ENCODE results near the gene BMX.

DNA sequence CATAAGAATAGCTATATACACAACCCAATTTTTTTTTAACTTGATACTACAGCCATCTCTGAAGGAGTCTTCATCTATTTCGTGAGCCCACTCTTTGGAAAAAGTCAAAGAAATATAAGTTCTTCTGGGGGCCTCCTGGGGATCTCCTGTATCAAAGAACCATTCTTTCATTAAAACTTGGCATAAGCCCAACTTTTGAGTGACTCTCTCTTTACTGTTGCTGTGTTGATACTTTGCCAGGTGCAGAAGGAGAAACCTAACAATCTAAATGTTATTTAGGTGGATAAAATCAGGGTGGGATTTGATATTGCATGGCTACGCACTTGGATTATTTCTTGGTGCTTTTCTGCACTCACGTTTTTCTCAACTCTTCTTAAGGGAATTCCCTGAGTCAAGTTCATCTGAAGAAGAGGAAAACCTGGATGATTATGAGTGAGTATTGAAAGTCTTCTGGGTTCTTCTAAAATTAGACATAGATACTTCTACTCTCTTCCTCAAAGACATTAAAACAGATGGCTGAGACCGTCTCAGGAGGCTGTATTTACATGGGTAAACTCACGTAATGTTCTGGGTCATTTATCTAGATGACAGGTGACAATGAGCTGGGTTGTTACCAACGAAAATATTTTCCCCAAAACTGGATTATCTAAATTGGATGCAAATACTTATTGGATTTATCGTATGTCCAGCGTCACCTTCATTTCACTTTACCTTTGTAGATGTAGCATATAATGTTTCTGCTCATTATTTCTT is 25.2 kb downstream of the BMX start:
- TF ChIP-seq POLR2A (IDR thresholded peaks at IDR 0.05) = no peak
- TF ChIP-seq, protein P1, sequence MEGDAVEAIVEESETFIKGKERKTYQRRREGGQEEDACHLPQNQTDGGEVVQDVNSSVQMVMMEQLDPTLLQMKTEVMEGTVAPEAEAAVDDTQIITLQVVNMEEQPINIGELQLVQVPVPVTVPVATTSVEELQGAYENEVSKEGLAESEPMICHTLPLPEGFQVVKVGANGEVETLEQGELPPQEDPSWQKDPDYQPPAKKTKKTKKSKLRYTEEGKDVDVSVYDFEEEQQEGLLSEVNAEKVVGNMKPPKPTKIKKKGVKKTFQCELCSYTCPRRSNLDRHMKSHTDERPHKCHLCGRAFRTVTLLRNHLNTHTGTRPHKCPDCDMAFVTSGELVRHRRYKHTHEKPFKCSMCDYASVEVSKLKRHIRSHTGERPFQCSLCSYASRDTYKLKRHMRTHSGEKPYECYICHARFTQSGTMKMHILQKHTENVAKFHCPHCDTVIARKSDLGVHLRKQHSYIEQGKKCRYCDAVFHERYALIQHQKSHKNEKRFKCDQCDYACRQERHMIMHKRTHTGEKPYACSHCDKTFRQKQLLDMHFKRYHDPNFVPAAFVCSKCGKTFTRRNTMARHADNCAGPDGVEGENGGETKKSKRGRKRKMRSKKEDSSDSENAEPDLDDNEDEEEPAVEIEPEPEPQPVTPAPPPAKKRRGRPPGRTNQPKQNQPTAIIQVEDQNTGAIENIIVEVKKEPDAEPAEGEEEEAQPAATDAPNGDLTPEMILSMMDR (IDR thresholded peaks at IDR 0.05) = no peak
- TF ChIP-seq POLR2AphosphoS5 (IDR thresholded peaks at IDR 0.05; ENCODE audit: insufficient read depth in 1 of 2, low read depth in 1 of 2) = no peak

Data from vagina (tissue), 2 donors.